Measurements from ENCODE around the gene EPS8L2. TPM values are rescaled to one million over a fixed set of nuclear protein-coding genes. Genes with fewer than 3 reads are reported as not detected.

The EPS8L2 gene
- total RNA-seq, 1 donor from 2014 or later, result 376 TPM

- no peak for DNase-seq (ENCODE audit: low read depth)
Measured at GRCh38 chr11:704228-704674, 1.8 kb upstream of the EPS8L2 start.

- DNase-seq (ENCODE audit: low read depth), result peak; percentile 54
Measured at GRCh38 chr11:704781-705645, 1.0 kb upstream of the EPS8L2 start.

GRCh38 chr11:706439-706956, 467 bp downstream of the EPS8L2 start:
- peak; percentile 47 for DNase-seq (ENCODE audit: low read depth)

GRCh38 chr11:706957-707816, 1.2 kb downstream of the EPS8L2 start:
- peak; percentile 71 for DNase-seq (ENCODE audit: low read depth)

- peak; percentile 76 for DNase-seq (ENCODE audit: low read depth)
Measured at GRCh38 chr11:707817-708420, 1.9 kb downstream of the EPS8L2 start.

GRCh38 chr11:708511-708910, 2.5 kb downstream of the EPS8L2 start:
- no peak for DNase-seq (ENCODE audit: low read depth)

GRCh38 chr11:709109-709997, 3.3 kb downstream of the EPS8L2 start:
- DNase-seq (ENCODE audit: low read depth), result no peak

- DNase-seq (ENCODE audit: low read depth), result no peak
Measured at GRCh38 chr11:714436-714835, 8.4 kb downstream of the EPS8L2 start.

GRCh38 chr11:719214-720016, 13.4 kb downstream of the EPS8L2 start:
- no peak for DNase-seq (ENCODE audit: low read depth)

GRCh38 chr11:720017-720641, 14.1 kb downstream of the EPS8L2 start:
- no peak for DNase-seq (ENCODE audit: low read depth)

GRCh38 chr11:720642-721246, 14.7 kb downstream of the EPS8L2 start:
- no peak for DNase-seq (ENCODE audit: low read depth)

GRCh38 chr11:721247-721740, 15.3 kb downstream of the EPS8L2 start:
- no peak for DNase-seq (ENCODE audit: low read depth)

- DNase-seq (ENCODE audit: low read depth), result no peak
Measured at GRCh38 chr11:721741-722345, 15.8 kb downstream of the EPS8L2 start.

GRCh38 chr11:722346-722811, 16.3 kb downstream of the EPS8L2 start:
- DNase-seq (ENCODE audit: low read depth), result no peak

GRCh38 chr11:723120-723883, 17.3 kb downstream of the EPS8L2 start:
- peak; percentile 55 for DNase-seq (ENCODE audit: low read depth)

- no peak for DNase-seq (ENCODE audit: low read depth)
Measured at GRCh38 chr11:724049-724777, 18.2 kb downstream of the EPS8L2 start.

GRCh38 chr11:724778-725386, 18.9 kb downstream of the EPS8L2 start:
- DNase-seq (ENCODE audit: low read depth), result no peak
